ENCODE results near the gene CFAP20DC.

CFAP20DC gene

DNA sequence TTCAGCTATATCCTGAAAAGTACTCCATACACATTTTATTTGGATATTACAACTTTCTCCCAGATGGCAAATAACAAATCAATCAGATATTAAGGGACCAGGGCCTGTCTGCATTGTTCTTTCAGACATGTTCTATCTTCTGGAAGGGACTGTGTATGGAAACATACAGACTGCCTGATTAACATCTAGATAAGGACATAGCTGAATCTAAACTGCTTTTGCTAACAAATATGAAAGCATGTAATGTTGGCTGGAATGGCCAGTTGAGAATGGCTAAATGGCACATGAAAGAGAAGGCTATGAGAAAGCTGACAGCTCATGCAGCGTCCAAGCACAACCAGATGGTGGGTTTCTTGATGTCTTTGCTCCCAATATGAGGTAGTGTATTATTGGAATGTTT lies 149.4 kb downstream of the CFAP20DC start:
- H3K4me2 ChIP-seq (ENCODE audit: low read length): no peak overlapping the region
- no peak for TF ChIP-seq EZH2phosphoT487 (IDR thresholded peaks at IDR 0.05; ENCODE audit: borderline replicate concordance, low read length)
- TF ChIP-seq, protein P1, sequence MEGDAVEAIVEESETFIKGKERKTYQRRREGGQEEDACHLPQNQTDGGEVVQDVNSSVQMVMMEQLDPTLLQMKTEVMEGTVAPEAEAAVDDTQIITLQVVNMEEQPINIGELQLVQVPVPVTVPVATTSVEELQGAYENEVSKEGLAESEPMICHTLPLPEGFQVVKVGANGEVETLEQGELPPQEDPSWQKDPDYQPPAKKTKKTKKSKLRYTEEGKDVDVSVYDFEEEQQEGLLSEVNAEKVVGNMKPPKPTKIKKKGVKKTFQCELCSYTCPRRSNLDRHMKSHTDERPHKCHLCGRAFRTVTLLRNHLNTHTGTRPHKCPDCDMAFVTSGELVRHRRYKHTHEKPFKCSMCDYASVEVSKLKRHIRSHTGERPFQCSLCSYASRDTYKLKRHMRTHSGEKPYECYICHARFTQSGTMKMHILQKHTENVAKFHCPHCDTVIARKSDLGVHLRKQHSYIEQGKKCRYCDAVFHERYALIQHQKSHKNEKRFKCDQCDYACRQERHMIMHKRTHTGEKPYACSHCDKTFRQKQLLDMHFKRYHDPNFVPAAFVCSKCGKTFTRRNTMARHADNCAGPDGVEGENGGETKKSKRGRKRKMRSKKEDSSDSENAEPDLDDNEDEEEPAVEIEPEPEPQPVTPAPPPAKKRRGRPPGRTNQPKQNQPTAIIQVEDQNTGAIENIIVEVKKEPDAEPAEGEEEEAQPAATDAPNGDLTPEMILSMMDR (IDR thresholded peaks at IDR 0.05; ENCODE audit: low read depth, low read length, poor library complexity, severe bottlenecking): no peak

DNA sequence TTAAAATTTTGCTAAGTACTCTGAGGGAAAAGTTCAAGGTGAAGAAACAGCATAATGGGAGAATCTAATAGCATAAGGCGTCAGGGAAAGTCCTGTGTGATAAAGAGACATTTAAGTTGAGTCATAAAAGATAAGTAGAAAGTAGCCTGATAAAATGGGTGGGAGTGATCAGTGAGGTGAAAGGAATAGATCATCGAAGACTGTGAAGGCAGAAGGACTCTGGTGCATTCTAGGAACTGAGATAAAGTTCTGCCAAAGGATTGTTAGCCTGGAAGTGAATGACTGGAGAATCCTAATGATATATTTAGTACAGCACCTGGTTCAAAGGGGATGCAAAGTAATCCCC lies 149.9 kb downstream of the CFAP20DC start:
- H3K27me3 ChIP-seq (ENCODE audit: control insufficient read depth, low read length): no peaks in the 10 kb centered on the region
- no peak overlapping the region for H3K4me3 ChIP-seq (ENCODE audit: low read length)
- TF ChIP-seq EZH2phosphoT487 (IDR thresholded peaks at IDR 0.05; ENCODE audit: borderline replicate concordance, low read length): no peak
- TF ChIP-seq, protein P1 (IDR thresholded peaks at IDR 0.05; ENCODE audit: low read depth, low read length, poor library complexity, severe bottlenecking): no peak
- no peaks in the 10 kb centered on the region for H3K79me2 ChIP-seq (ENCODE audit: control insufficient read depth, low read length)
- H3K9me2 ChIP-seq (replicated peaks; ENCODE audit: control insufficient read depth, low read length): no peaks in the 10 kb centered on the region
- no peak overlapping the region for H3K27ac ChIP-seq (ENCODE audit: low read depth, low read length)
- H3K36me3 ChIP-seq (ENCODE audit: control insufficient read depth, low read length): no peaks in the 10 kb centered on the region
- H3F3A ChIP-seq (ENCODE audit: control insufficient read depth, insufficient read depth): no peaks in the 10 kb centered on the region
- H4K20me1 ChIP-seq (ENCODE audit: control insufficient read depth, insufficient read depth, low read depth, low read length): no peaks in the 10 kb centered on the region
- peaks cover 11% of the 10 kb centered on the region for H3K4me1 ChIP-seq (ENCODE audit: control insufficient read depth, low read length)
- H3K9me3 ChIP-seq (ENCODE audit: control insufficient read depth, insufficient read depth, low read length): peaks cover 23% of the 10 kb centered on the region; the same call in 1 of the 2 replicates
- no peak overlapping the region for H3K4me2 ChIP-seq (ENCODE audit: low read length)

More for the DNA sequence above, 149.4 kb downstream of the CFAP20DC start:
- no peaks in the 10 kb centered on the region for H3K79me2 ChIP-seq (ENCODE audit: control insufficient read depth, low read length)
- H3F3A ChIP-seq (ENCODE audit: control insufficient read depth, insufficient read depth): no peaks in the 10 kb centered on the region
- no peaks in the 10 kb centered on the region for H3K9me2 ChIP-seq (replicated peaks; ENCODE audit: control insufficient read depth, low read length)
- H3K27ac ChIP-seq (ENCODE audit: low read depth, low read length): no peak overlapping the region
- H4K20me1 ChIP-seq (ENCODE audit: control insufficient read depth, insufficient read depth, low read depth, low read length): no peaks in the 10 kb centered on the region
- no peaks in the 10 kb centered on the region for H3K36me3 ChIP-seq (ENCODE audit: control insufficient read depth, low read length)
- H3K27me3 ChIP-seq (ENCODE audit: control insufficient read depth, low read length): no peaks in the 10 kb centered on the region
- H3K4me1 ChIP-seq (ENCODE audit: control insufficient read depth, low read length): peaks cover 11% of the 10 kb centered on the region
- H3K4me3 ChIP-seq (ENCODE audit: low read length): no peak overlapping the region
- H3K9me3 ChIP-seq (ENCODE audit: control insufficient read depth, insufficient read depth, low read length): peaks cover 22% of the 10 kb centered on the region; the same call in 1 of the 2 replicates

DNA sequence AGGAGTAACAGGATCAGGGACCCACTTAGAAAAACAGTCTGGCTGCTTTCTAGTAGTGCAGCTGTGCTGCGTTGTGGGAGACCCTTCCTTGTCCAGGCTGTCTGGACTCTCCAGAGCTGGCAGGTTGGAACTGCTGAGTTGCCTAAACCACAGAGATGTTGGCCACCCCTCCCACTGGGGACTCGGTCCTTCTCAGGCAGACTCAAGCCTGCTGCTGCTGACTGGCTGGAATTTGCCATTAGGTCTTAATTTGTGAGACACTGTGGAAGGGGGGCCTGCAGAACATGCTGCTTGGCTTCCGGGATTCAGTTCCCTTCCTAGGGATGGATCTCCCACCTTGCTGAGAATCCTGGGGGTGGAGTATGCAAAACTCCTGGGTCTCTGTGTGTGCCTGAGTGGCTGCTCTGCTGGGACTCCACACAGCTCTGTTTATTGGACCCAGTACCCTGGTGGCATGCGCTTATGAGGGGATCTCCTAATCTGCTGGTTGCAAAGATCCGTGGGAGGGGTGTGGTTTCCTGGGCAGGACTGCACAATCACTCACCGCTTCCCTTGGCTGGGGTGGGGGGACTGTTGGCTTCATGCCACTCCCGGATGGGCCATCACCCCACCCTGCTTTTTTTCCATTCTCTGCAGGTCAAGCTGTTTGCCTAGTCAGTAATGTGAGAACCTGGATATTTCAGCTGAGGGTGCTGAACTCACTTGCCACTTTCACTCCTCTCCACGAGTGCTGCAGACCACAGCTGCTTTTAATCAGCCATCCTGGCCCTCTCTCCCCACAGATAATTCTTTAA lies 150.5 kb downstream of the CFAP20DC start:
- Histone ChIP-seq H4K20me1 (ENCODE audit: control insufficient read depth, insufficient read depth, low read depth, low read length) (no peaks in the 10 kb centered on the region), H3K79me2 (ENCODE audit: control insufficient read depth, low read length) (no peaks in the 10 kb centered on the region), H3K4me1 (ENCODE audit: control insufficient read depth, low read length) (peaks cover 11% of the 10 kb centered on the region), H3K9me3 (ENCODE audit: control insufficient read depth, insufficient read depth, low read length) (peaks cover 27% of the 10 kb centered on the region; the same call in 1 of the 2 replicates), H3K4me3 (ENCODE audit: low read length) (no peak overlapping the region), H3K36me3 (ENCODE audit: control insufficient read depth, low read length) (no peaks in the 10 kb centered on the region), H3K4me2 (ENCODE audit: low read length) (no peak overlapping the region), H3K9me2 (replicated peaks; ENCODE audit: control insufficient read depth, low read length) (no peaks in the 10 kb centered on the region), H3K27ac (ENCODE audit: low read depth, low read length) (no peak overlapping the region), H3K27me3 (ENCODE audit: control insufficient read depth, low read length) (no peaks in the 10 kb centered on the region), H3F3A (ENCODE audit: control insufficient read depth, insufficient read depth) (no peaks in the 10 kb centered on the region)
- TF ChIP-seq, protein P1 (IDR thresholded peaks at IDR 0.05; ENCODE audit: low read depth, low read length, poor library complexity, severe bottlenecking): no peak
- TF ChIP-seq EZH2phosphoT487 (IDR thresholded peaks at IDR 0.05; ENCODE audit: borderline replicate concordance, low read length): no peak
